Upper lobe of left lung (tissue), 6 donors: Measurements from ENCODE around the gene MUC5B. TPM values are rescaled to one million over a fixed set of nuclear protein-coding genes. Genes with fewer than 3 reads are reported as not detected.

Experiments used
- ATAC-seq, 2 donors: fragments of 200-7000 bp; cut with Tn5 transposase; one replicate each; pipeline ENCODE4 v1.9.1; 2022; ENCODE audit warnings: mild to moderate bottlenecking in 2 of 2, moderate library complexity in 2 of 2; ENCODE audit not compliant: low FRiP score in 2 of 2
- DNase-seq, 2 donors: peaks; one replicate each; pipeline ENCODE4 v3.0.0-alpha.2; 2019 to 2020
- H3K27ac ChIP-seq, 4 donors: fragments of 200-600 bp; sonication (generic); one replicate each; pipeline ENCODE4 v1.5.1; 2016 to 2019
- H3K27me3 ChIP-seq, 4 donors: fragments of 200-600 bp; sonication (generic); one replicate each; pipeline ENCODE4 v1.5.1; 2017 to 2019
- H3K36me3 ChIP-seq, 4 donors: fragments of 200-600 bp; sonication (generic); one replicate each; pipeline ENCODE4 v1.5.1; 2016 to 2019
- H3K4me1 ChIP-seq, 4 donors: fragments of 200-600 bp; sonication (generic); one replicate each; pipeline ENCODE4 v1.5.1; 2018 to 2019
- H3K4me3 ChIP-seq, 4 donors: fragments of 200-600 bp; sonication (generic); one replicate each; pipeline ENCODE4 v1.5.1; 2017 to 2019; ENCODE audit warnings: mild to moderate bottlenecking in 2 of 4, moderate library complexity in 1 of 4
- H3K9me3 ChIP-seq, 4 donors: fragments of 200-600 bp; sonication (generic); one replicate each; pipeline ENCODE4 v1.5.1; 2018 to 2019
- CTCF ChIP-seq, 6 experiments: fragments of 450-650 bp in 4 of 6; fragments of 200-600 bp in 2 of 6; sonication (generic) in 2 of 6; IDR thresholded peaks; one replicate each; pipeline ENCODE4 v1.5.1; 2016 to 2019; ENCODE audit warnings: antibody characterized with exemption in 6 of 6
- EP300 ChIP-seq, 4 donors: sonication (generic); formaldehyde crosslinking; IDR thresholded peaks; one replicate each; pipeline ENCODE4 v1.5.1; 2017; ENCODE audit warnings: antibody characterized with exemption in 4 of 4, control low read depth in 2 of 4
- POLR2A ChIP-seq, 4 donors: fragments of 450-650 bp; IDR thresholded peaks; one replicate each; pipeline ENCODE4 v1.5.1; 2016 to 2017; ENCODE audit warnings: antibody characterized with exemption in 4 of 4, mild to moderate bottlenecking in 2 of 4
- POLR2AphosphoS5 ChIP-seq, 2 donors: sonication (generic); formaldehyde crosslinking; IDR thresholded peaks; one replicate each; pipeline ENCODE4 v1.5.1; 2017; ENCODE audit warnings: antibody characterized with exemption in 2 of 2
- WGBS, 2 donors: methylation state at CpG; one replicate each; pipeline ENCODE4 v1.1.5; 2017 to 2018; 5-methylcytosine and 5-hydroxymethylcytosine counted together
- total RNA-seq, 6 donors: library from RNA; depleted of rRNA in 4 of 6; stranded (reverse); fragments of >200 nt in 4 of 6; gene quantifications; one replicate each; pipeline versions ENCODE4 v1.1.0 to v1.2.1, GENCODE V29; 2016 to 2021
- donor health status: DM: no; HTN: no; CAD: no; lungs with moderate emphysema.
- donor health status: DM: no; HTN: yes; CAD: no; lungs with severe emphysema.

Gene MUC5B
- total RNA-seq, 6 donors from 2014 or later = 3.2 to 54.5 (median 16.2) TPM

GRCh38 chr11:1300569-1301187 lies 77.8 kb downstream of the MUC5B start:
- WGBS, 2 donors = 92% methylated on average over 26 to 27 of the region's 28 CpGs
- H3K9me3 ChIP-seq = no peaks in the 10 kb centered on the region
- no peak overlapping the region for H3K4me3 ChIP-seq
- H3K4me1 ChIP-seq = peaks cover 73 to 85% (median 80%) of the 10 kb centered on the region in 4 donors
- peak overlapping the region in 1 of 4 donors; percentile 81 for H3K27ac ChIP-seq
- TF ChIP-seq POLR2AphosphoS5 (IDR thresholded peaks at IDR 0.05) (no peak), EP300 (IDR thresholded peaks at IDR 0.05) (no peak), CTCF (IDR thresholded peaks at IDR 0.05) (no peak), POLR2A (IDR thresholded peaks at IDR 0.05) (no peak)
- ATAC-seq = no peak
- H3K36me3 ChIP-seq = peaks cover 0 to 17% (median 14%) of the 10 kb centered on the region in 4 donors
- H3K27me3 ChIP-seq = no peaks in the 10 kb centered on the region
- DNase-seq = peak in 1 of 2 donors; percentile 52

- peaks cover 79 to 90% (median 86%) of the 10 kb centered on the region in 4 donors for H3K4me1 ChIP-seq
- no peak for DNase-seq
- H3K36me3 ChIP-seq = peaks cover 0 to 19% (median 12%) of the 10 kb centered on the region in 4 donors
- H3K4me3 ChIP-seq = no peak overlapping the region
- TF ChIP-seq POLR2AphosphoS5 (IDR thresholded peaks at IDR 0.05) (no peak), CTCF (IDR thresholded peaks at IDR 0.05) (no peak), EP300 (IDR thresholded peaks at IDR 0.05) (no peak), POLR2A (IDR thresholded peaks at IDR 0.05) (no peak)
- H3K9me3 ChIP-seq = no peaks in the 10 kb centered on the region
- peak overlapping the region in 3 of 4 donors; percentile 11 to 81 (median 76) for H3K27ac ChIP-seq
- no peaks in the 10 kb centered on the region for H3K27me3 ChIP-seq
- no peak for ATAC-seq
- WGBS, 2 donors = 81 to 88% methylated on average over 22 of the region's 22 CpGs
These were observed 78.5 kb downstream of the MUC5B start for GRCh38 chr11:1301220-1302000.

GRCh38 chr11:1302041-1302460 lies 79.2 kb downstream of the MUC5B start:
- H3K36me3 ChIP-seq = peaks cover 0 to 20% (median 11%) of the 10 kb centered on the region in 4 donors
- H3K4me3 ChIP-seq = no peak overlapping the region
- ATAC-seq (no peak), DNase-seq (peak in 1 of 2 donors; percentile 72)
- WGBS, 2 donors = 69 to 85% methylated on average over 3 to 11 of the region's 13 CpGs
- H3K27ac ChIP-seq = peak overlapping the region in 3 of 4 donors; percentile 11 to 81 (median 76)
- peaks cover 86 to 94% (median 92%) of the 10 kb centered on the region in 4 donors for H3K4me1 ChIP-seq
- no peak for TF ChIP-seq POLR2A (IDR thresholded peaks at IDR 0.05)
- no peak for TF ChIP-seq CTCF (IDR thresholded peaks at IDR 0.05)
- TF ChIP-seq EP300 (IDR thresholded peaks at IDR 0.05) = no peak
- TF ChIP-seq POLR2AphosphoS5 (IDR thresholded peaks at IDR 0.05) = no peak
- no peaks in the 10 kb centered on the region for H3K9me3 ChIP-seq
- no peaks in the 10 kb centered on the region for H3K27me3 ChIP-seq

GRCh38 chr11:1302461-1303125 lies 79.7 kb downstream of the MUC5B start:
- Histone ChIP-seq H3K27ac (peak overlapping the region in 3 of 4 donors; percentile 76 to 81 (median 80)), H3K36me3 (peaks cover 0 to 20% (median 9%) of the 10 kb centered on the region in 4 donors), H3K9me3 (no peaks in the 10 kb centered on the region), H3K27me3 (no peaks in the 10 kb centered on the region), H3K4me3 (no peak overlapping the region), H3K4me1 (peaks cover 89 to 94% (median 92%) of the 10 kb centered on the region in 4 donors)
- no peak for TF ChIP-seq EP300 (IDR thresholded peaks at IDR 0.05)
- TF ChIP-seq POLR2AphosphoS5 (IDR thresholded peaks at IDR 0.05) = no peak
- no peak for TF ChIP-seq POLR2A (IDR thresholded peaks at IDR 0.05)
- TF ChIP-seq CTCF (IDR thresholded peaks at IDR 0.05) = no peak
- WGBS, 2 donors = 43% methylated on average over 16 to 17 of the region's 17 CpGs
- ATAC-seq = no peak
- DNase-seq = peak in 1 of 2 donors; percentile 48
